GM08714 (cell line): Measurements from ENCODE around the gene IKZF3.
"Not testable (repeated sequence)": the region's sequence is repeated elsewhere in the genome, so short reads cannot be mapped to it uniquely, and the experiment has no call there.

Experiments used
- H3K4me3 ChIP-seq: fragments of 200-500 bp; sonication (Bioruptor generic); 2 replicates; pipeline ENCODE4 v1.5.1; 2014; ENCODE audit warnings: mild to moderate bottlenecking, low read length, inconsistent platforms
- ZNF274 ChIP-seq: IDR thresholded peaks from 2 replicates; pipeline ENCODE4 v1.6.1; 2012; ENCODE audit warnings: mild to moderate bottlenecking, low read depth, low read length

Gene IKZF3

DNA sequence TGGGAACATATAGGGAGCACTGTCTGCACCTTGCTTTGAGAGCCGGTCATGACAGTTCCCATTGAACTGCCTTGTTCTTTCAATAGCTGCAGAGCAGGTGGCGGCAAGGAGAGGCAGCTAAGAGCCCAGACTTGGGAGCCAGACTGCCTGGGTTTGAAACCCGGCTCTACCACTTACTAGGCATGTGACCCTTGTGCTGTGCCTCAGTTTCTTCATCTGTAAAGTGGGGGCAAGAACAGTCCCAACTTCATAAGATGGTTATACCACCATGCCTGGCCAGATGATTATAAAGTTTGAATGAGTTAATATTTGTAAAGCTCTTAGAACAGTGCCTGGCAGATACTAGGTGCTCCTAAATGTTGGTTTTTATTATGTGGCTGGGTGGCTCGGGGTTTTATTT, 149.9 kb downstream of the IKZF3 start:
- no peak overlapping the region for H3K4me3 ChIP-seq
- no peak for TF ChIP-seq ZNF274

DNA sequence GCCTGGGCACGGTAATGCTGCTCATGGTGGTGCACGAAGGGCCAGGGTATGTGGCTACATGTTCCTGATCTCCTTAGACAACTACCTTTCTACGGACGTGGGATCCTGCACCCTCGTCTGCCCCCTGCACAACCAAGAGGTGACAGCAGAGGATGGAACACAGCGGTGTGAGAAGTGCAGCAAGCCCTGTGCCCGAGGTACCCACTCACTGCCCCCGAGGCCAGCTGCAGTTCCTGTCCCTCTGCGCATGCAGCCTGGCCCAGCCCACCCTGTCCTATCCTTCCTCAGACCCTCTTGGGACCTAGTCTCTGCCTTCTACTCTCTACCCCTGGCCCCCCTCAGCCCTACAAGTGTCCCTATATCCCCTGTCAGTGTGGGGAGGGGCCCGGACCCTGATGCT, 152.3 kb downstream of the IKZF3 start:
- TF ChIP-seq ZNF274: no peak
- H3K4me3 ChIP-seq: no peak overlapping the region

DNA sequence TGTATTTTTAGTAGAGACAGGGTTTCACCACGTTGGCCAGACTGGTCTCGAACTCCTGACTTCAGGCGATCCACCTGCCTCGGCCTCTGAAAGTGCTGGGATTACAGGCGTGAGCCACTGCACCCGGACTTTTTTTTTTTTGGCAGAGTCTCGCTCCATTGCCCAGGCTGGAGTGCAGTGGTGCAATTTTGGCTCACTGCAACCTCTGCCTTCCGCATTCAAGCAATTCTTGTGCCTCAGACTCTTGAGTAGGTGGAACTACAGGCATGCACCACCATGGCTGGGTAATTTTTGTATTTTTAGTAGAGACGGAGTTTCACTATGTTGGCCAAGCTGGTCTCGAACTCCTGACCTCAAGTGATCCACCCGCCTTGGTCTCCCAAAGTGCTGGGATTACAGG, 153.0 kb downstream of the IKZF3 start:
- not testable (repeated sequence) for H3K4me3 ChIP-seq

DNA sequence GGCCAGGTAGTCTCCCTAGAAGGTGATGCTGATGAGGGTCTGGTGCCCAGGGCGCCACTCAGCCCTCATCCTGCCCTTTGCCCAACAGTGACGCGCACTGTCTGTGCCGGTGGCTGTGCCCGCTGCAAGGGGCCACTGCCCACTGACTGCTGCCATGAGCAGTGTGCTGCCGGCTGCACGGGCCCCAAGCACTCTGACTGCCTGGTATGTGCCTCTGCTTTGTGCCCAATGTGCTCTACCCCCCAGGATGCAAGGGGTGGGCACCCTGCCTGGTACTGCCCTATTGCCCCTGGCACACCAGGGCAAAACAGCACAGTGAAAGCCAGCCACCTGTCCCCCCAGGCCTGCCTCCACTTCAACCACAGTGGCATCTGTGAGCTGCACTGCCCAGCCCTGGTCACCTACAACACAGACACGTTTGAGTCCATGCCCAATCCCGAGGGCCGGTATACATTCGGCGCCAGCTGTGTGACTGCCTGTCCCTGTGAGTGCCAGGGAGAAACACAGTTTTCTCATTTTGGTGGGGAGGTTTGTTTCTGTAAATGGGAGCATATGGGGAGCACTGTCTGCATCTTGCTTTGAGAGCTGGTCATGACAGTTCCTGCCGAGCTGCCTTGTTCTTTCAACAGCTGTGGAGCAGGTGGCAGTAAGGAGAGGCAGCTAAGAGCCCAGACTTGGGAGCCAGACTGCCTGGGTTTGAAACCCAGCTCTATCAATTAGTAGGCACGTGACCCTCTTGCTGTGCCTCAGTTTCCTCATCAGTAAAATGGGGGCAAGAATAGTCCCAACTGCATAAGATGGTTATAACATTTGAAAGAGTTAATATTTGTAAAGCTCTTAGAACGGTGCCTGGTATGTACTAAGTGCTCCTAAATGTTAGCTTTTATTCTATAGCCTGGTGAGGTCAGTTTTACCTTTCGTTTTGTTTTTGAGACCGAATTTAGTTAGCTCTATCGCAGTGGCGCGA, 153.8 kb downstream of the IKZF3 start:
- TF ChIP-seq ZNF274: no peak
- no peak overlapping the region for H3K4me3 ChIP-seq

DNA sequence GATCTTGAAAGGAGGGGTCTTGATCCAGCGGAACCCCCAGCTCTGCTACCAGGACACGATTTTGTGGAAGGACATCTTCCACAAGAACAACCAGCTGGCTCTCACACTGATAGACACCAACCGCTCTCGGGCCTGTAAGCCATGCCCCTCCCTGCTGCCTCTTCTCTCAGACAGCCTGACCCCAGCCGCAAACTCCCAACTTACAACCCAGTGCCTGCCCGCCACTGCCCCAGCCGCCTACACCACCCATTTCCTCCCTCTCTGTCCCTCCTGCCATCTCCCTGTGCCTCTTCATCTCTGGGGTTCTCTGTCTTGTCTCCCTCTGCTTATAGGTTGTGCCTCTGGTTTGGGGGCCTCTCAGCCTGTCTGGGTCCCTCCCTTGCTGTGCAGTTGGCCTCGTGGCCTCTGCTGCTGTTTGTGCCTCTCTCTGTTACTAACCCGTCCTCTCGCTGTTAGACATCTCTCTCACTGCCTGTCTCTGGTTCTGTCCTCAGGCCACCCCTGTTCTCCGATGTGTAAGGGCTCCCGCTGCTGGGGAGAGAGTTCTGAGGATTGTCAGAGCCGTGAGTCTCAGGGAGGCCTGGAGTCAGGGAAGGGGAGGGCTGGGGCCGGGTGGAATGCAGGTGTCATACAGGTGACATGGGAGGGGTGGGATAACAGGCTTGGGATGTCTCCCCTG, 154.7 kb downstream of the IKZF3 start:
- no peak for TF ChIP-seq ZNF274
- H3K4me3 ChIP-seq: no peak overlapping the region
